Large intestine (tissue), 3 donors: ENCODE results near the gene ST7L. TPM values are rescaled to one million over a fixed set of nuclear protein-coding genes. Genes with fewer than 3 reads are reported as not detected.
"Not testable (repeated sequence)": the region's sequence is repeated elsewhere in the genome, so short reads cannot be mapped to it uniquely, and the experiment has no call there.

Experiments used
- DNase-seq, 2 donors: peaks; one replicate each; pipeline versions ENCODE4 v3.0.0 to v3.0.0-alpha.2; 2013
- H3K27ac ChIP-seq: one replicate; pipeline ENCODE4 v1.5.1; 2013; ENCODE audit warnings: low read length
- H3K27me3 ChIP-seq: 2 replicates; pipeline ENCODE4 v1.6.1; 2013; ENCODE audit warnings: low read length; ENCODE audit not compliant: control insufficient read depth, insufficient read depth
- H3K36me3 ChIP-seq: 2 replicates; pipeline ENCODE4 v1.6.1; 2013; ENCODE audit warnings: low read length; ENCODE audit not compliant: control insufficient read depth, insufficient read depth
- H3K4me1 ChIP-seq: one replicate; pipeline ENCODE4 v1.6.1; 2013; ENCODE audit warnings: low read length; ENCODE audit not compliant: control insufficient read depth, insufficient read depth
- H3K4me3 ChIP-seq: one replicate; pipeline ENCODE4 v1.5.1; 2013; ENCODE audit warnings: low read length
- H3K9me3 ChIP-seq: one replicate; pipeline ENCODE4 v1.6.1; 2013; ENCODE audit warnings: mild to moderate bottlenecking, low read depth, low read length, moderate library complexity; ENCODE audit not compliant: control insufficient read depth
- WGBS: methylation state at CpG from one replicate; pipeline ENCODE4 v1.1.5; 2013; ENCODE audit warnings: low lambda C conversion rate; ENCODE audit not compliant: insufficient coverage; 5-methylcytosine and 5-hydroxymethylcytosine counted together
- polyA plus RNA-seq: library from polyadenylated mRNA; unstranded; fragments of 120-200 nt; gene quantifications from one replicate; pipeline ENCODE4 v1.2.1, GENCODE V29; 2013

ST7L gene
- polyA plus RNA-seq, 1 donor = 18.4 TPM

DNA sequence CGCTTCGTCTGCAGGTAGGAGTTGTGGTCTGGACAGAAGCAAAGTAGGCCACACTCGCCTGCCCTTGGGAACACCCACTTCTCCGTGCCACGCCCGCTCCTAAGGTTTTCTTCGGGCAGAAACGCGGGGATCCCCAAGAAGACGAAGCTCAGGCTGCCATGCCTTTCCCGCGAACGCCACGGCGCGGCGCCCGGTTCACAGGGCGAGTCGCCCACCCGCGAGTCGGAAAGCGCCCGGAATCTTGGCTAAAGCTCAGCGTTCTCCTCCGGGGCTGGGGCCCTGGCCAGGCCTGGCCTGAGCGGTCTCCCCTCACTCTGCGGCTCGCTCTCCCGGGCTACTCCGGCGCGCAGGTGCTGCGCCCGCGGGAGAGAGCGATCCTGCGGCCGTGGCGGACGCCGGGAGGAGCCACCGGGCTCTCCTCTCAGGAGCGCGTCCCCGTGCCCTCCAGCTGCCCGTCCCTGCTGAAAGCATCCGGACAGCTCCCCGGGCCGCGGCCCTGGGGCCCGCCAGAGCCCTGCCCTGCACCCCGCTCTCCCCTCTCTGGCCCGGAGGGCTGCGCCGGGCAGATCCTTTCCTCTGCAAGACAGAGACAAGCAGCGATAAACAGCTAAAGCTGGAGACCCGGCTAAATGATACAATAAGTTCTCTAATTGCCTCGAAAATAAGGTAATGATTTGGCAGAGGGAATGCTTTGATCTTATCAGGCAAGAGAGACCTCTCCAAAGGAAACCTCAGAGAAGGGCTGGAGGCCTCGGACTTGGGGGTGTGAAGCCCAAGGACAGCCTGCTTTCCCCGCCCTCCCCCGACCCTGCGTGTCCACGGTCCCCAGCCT lies 116.9 kb downstream of the ST7L start:
- H3K4me3 ChIP-seq = peak overlapping the region; percentile 39
- peaks cover 7% of the 10 kb centered on the region for H3K4me1 ChIP-seq
- no CpG with 5 or more reads among the region's 65 CpGs for WGBS
- no peaks in the 10 kb centered on the region for H3K9me3 ChIP-seq
- H3K27me3 ChIP-seq = peaks cover 43% of the 10 kb centered on the region
- H3K36me3 ChIP-seq = no peaks in the 10 kb centered on the region
- no peak overlapping the region for H3K27ac ChIP-seq
- DNase-seq = peak; percentile 63 to 77

DNA sequence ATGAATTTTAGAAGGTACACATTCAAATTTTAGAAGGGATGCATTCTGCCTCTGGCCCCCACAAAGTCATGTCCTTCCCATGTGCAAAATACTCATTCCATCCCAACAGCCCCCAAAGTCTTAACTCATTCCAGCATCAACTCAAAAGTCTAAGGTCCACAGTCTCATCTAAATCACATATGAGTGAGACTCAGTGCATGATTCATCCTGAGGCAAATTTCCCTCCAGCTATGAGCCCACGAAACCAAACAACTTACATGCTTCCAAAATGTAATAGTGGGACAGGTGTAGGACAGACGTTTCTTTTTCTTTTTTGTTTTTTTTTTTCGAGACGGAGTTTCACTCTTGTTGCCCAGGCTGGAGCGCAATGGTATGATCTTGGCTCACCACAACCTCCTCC lies 122.7 kb downstream of the ST7L start:
- Histone ChIP-seq H3K27me3 (peaks cover 9% of the 10 kb centered on the region), H3K36me3 (no peaks in the 10 kb centered on the region), H3K4me3 (no peak overlapping the region), H3K27ac (no peak overlapping the region), H3K4me1 (no peaks in the 10 kb centered on the region), H3K9me3 (no peaks in the 10 kb centered on the region)
- 100% methylated on average over 2 of the region's 5 CpGs for WGBS
- DNase-seq = no peak

DNA sequence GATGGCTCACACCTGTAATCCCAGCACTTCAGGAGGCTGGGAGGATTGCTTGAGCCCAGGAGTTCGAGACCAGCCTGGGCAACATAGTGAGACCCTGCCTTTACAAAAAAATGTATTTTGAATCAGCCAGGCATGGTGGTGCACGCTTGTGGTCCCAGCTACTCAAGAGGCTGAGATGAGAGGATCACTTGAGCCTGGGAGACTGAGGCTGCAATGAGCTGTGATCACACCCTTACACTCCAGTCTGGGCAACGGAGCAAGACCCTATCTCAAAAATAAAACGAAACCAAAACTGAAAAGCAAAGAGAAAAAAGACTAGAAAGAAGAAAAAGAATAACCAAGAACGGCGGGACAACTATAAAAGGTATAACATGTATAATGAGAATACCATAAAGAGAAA lies 125.6 kb downstream of the ST7L start:
- WGBS = 97% methylated on average over 5 of the region's 6 CpGs
- Histone ChIP-seq H3K27ac (no peak overlapping the region), H3K9me3 (no peaks in the 10 kb centered on the region), H3K4me3 (no peak overlapping the region), H3K4me1 (no peaks in the 10 kb centered on the region), H3K27me3 (no peaks in the 10 kb centered on the region), H3K36me3 (no peaks in the 10 kb centered on the region)
- DNase-seq = no peak

DNA sequence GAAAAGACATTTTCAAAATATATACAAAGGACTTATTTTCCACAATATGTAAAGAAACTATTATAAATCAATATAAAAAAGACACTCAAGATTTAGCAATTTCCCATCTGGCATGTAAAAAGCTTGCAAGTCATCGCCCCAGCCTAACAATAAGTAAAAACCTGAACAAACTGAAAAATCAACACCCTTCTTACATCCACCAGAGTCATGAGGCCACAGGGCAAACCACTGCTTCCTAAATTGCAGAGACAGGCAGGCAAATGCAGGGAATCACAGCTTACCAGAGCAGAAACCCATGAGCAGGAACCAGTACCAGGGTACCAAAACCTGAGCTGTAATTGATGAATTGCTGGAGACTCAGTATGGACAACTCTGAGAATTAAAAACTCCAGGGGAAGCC lies 126.9 kb downstream of the ST7L start:
- Histone ChIP-seq H3K27ac (no peak overlapping the region), H3K36me3 (no peaks in the 10 kb centered on the region), H3K27me3 (no peaks in the 10 kb centered on the region), H3K4me1 (no peaks in the 10 kb centered on the region), H3K4me3 (no peak overlapping the region), H3K9me3 (no peaks in the 10 kb centered on the region)
- DNase-seq = no peak
- no CpG with 5 or more reads among the region's 1 CpG for WGBS

DNA sequence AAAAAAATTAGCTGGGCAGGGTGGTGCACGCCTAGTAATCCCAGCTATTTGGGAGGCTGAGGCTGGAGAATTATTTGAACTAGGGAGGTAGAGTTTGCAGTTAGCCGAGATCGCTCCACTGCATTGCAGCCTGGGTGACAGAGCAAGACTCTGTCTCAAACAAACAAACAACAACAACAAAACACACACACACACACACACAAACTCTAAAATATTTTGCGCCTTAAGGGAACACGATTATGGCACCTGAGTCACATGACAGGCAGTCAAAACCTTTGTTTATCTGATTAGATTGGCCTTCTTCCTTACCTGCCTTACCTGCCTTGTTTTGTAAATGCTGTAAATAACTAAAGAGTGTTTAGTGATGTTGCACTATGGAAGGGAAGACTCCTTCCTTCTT lies 130.8 kb downstream of the ST7L start:
- H3K36me3 ChIP-seq = no peaks in the 10 kb centered on the region
- DNase-seq = no peak
- no peak overlapping the region for H3K4me3 ChIP-seq
- H3K4me1 ChIP-seq = no peaks in the 10 kb centered on the region
- no peak overlapping the region for H3K27ac ChIP-seq
- H3K27me3 ChIP-seq = no peaks in the 10 kb centered on the region
- H3K9me3 ChIP-seq = no peaks in the 10 kb centered on the region
- WGBS = no CpG with 5 or more reads among the region's 5 CpGs

DNA sequence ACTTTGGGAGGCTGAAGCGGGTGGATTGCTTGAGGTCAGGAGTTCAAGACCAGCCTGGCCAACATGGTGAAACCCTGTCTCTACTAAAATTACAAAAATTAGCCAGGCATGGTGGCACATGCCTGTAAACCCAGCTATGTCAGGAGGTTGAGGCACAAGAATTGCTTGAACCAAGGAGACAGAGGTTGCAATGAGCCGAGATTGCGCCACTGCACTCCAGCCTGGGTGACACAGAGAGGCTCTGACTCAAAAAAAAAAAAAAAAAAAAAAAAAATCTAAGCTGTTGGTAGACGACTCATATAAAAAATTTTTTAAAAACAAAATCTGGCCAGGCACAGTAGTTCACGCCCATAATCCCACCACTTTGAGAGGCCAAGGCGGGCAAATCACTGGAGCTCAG lies 131.3 kb downstream of the ST7L start:
- not testable (repeated sequence) for H3K27ac ChIP-seq, H3K36me3 ChIP-seq, H3K4me3 ChIP-seq, DNase-seq, H3K9me3 ChIP-seq, H3K4me1 ChIP-seq, H3K27me3 ChIP-seq
- no CpG with 5 or more reads among the region's 6 CpGs for WGBS

DNA sequence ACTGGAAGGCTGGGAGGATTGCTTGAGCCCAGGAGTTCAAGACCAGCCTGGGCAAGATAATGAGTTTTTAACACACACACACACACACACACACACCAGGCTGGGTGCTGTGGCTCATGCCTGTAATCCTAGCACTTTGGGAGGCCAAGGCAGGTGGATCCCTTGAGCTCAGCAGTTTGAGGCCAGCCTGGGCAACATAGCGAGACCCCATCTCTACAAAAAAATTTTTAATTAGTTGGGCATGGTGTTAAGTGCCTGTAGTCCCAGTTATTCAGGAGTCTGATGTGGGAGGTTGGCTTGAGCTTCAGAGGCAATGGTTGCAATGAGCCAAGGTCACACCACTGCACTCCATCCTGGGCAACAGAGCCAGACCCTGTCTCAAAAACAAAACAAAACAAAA lies 132.9 kb downstream of the ST7L start:
- WGBS = no CpG with 5 or more reads among the region's 1 CpG
- not testable (repeated sequence) for H3K9me3 ChIP-seq, H3K4me3 ChIP-seq, H3K4me1 ChIP-seq, DNase-seq, H3K27me3 ChIP-seq, H3K27ac ChIP-seq, H3K36me3 ChIP-seq

DNA sequence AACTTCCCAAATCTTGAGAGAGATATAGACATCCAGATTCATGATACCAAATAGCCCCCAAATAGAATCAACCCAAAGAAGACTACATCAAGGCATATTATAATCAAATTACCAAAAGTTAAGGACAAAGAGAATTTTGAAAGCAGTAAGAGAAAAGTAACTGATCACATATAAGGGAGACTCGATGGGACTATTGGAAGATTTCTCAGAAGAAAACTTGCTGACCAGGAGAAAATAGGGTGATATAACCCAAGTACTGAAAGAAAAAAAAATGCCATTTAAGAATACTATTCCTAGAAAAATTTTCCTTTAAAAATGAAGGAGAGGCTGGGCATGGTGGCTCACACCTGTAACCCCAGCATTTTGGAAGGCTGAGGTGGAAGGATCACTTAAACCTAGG lies 140.6 kb downstream of the ST7L start:
- Histone ChIP-seq H3K27ac (no peak overlapping the region), H3K4me3 (no peak overlapping the region), H3K27me3 (no peaks in the 10 kb centered on the region), H3K4me1 (no peaks in the 10 kb centered on the region), H3K9me3 (peaks cover 26% of the 10 kb centered on the region), H3K36me3 (no peaks in the 10 kb centered on the region)
- DNase-seq = no peak
- 100% methylated on average over 1 of the region's 1 CpG for WGBS

DNA sequence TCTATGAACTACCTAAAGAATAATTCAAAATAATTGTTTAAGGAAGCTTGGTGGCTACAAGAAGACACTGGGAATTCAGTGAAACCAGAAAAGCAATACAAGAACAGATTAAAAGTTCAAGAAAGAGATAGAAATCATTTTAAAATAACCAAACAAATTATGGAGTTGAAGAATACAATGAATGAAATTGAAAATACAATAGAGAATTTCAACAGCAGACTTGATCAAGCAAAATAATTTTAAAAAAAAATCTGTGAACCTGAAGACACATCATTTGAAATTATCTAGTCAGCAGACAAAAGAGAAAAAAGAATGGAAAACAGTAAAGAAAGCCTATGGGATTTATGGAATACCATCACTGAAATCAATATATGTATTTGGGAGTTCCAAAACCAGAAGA lies 141.4 kb downstream of the ST7L start:
- Histone ChIP-seq H3K36me3 (no peaks in the 10 kb centered on the region), H3K27ac (no peak overlapping the region), H3K27me3 (no peaks in the 10 kb centered on the region), H3K9me3 (peaks cover 26% of the 10 kb centered on the region), H3K4me1 (no peaks in the 10 kb centered on the region), H3K4me3 (no peak overlapping the region)
- no peak for DNase-seq
